HUES48 (cell line): Measurements from ENCODE around the gene PDE4D.

Experiments
- H3K27ac ChIP-seq: one replicate; pipeline ENCODE4 v1.7.0; 2013; ENCODE audit warnings: low read depth, low read length, inconsistent platforms
- H3K27me3 ChIP-seq: 2 replicates; pipeline ENCODE4 v1.6.1; 2013; ENCODE audit warnings: mild to moderate bottlenecking, low read length; ENCODE audit not compliant: control insufficient read depth, insufficient read depth
- H3K36me3 ChIP-seq: 2 replicates; pipeline ENCODE4 v1.6.1; 2013; ENCODE audit warnings: low read length; ENCODE audit not compliant: control insufficient read depth, insufficient read depth
- H3K4me1 ChIP-seq: 2 replicates; pipeline ENCODE4 v1.6.1; 2013; ENCODE audit warnings: mild to moderate bottlenecking, low read length; ENCODE audit not compliant: control insufficient read depth, insufficient read depth
- H3K4me3 ChIP-seq: 2 replicates; pipeline ENCODE4 v1.5.1; 2013; ENCODE audit warnings: mild to moderate bottlenecking, low read depth, low read length
- H3K9ac ChIP-seq: 2 replicates; pipeline ENCODE4 v1.6.1; 2013; ENCODE audit warnings: mild to moderate bottlenecking, low read depth, low read length, moderate library complexity
- H3K9me3 ChIP-seq: 2 replicates; pipeline ENCODE4 v1.6.1; 2013; ENCODE audit warnings: low read length; ENCODE audit not compliant: control insufficient read depth, insufficient read depth

Gene PDE4D

GRCh38 chr5:59654691-59655090 lies 238.8 kb downstream of the PDE4D start:
- H3K27me3 ChIP-seq = no peaks in the 10 kb centered on the region
- H3K4me3 ChIP-seq = no peak overlapping the region
- no peaks in the 10 kb centered on the region for H3K36me3 ChIP-seq
- H3K27ac ChIP-seq = no peak overlapping the region
- H3K4me1 ChIP-seq = no peaks in the 10 kb centered on the region
- H3K9ac ChIP-seq = no peak overlapping the region
- H3K9me3 ChIP-seq = no peaks in the 10 kb centered on the region

DNA sequence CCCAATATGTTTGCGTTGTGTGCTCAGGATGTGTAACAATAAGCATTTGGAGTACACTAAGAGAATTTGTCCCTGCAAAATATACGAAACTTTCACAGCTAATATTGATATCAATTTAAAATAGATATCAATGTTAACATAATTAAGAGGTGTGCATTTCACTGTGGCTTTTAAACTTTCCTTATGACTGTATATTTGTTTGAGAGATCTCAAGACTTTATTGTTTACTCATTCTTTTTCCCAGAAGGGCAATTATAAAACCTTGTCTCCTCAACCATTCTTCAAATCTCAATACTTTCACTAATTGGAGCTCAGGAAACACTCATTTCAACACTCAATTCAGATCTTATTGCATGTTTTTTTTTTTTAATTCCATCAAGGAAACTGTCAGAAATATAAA lies 241.1 kb downstream of the PDE4D start:
- H3K4me3 ChIP-seq = no peak overlapping the region
- no peaks in the 10 kb centered on the region for H3K9me3 ChIP-seq
- H3K4me1 ChIP-seq = peaks cover 6% of the 10 kb centered on the region; the same call in 1 of the 2 replicates
- no peaks in the 10 kb centered on the region for H3K36me3 ChIP-seq
- H3K27me3 ChIP-seq = no peaks in the 10 kb centered on the region
- H3K9ac ChIP-seq = no peak overlapping the region
- no peak overlapping the region for H3K27ac ChIP-seq

GRCh38 chr5:59648949-59649921 lies 244.3 kb downstream of the PDE4D start:
- Histone ChIP-seq H3K4me3 (no peak overlapping the region), H3K27me3 (no peaks in the 10 kb centered on the region), H3K9me3 (no peaks in the 10 kb centered on the region), H3K4me1 (peaks cover 6% of the 10 kb centered on the region; the same call in 1 of the 2 replicates), H3K36me3 (no peaks in the 10 kb centered on the region), H3K27ac (peak overlapping the region; percentile 53), H3K9ac (no peak overlapping the region)

GRCh38 chr5:59648038-59648831 lies 245.3 kb downstream of the PDE4D start:
- Histone ChIP-seq H3K36me3 (no peaks in the 10 kb centered on the region), H3K27ac (no peak overlapping the region), H3K4me1 (peaks cover 6% of the 10 kb centered on the region; the same call in 1 of the 2 replicates), H3K27me3 (no peaks in the 10 kb centered on the region), H3K9me3 (no peaks in the 10 kb centered on the region), H3K4me3 (no peak overlapping the region), H3K9ac (no peak overlapping the region)

DNA sequence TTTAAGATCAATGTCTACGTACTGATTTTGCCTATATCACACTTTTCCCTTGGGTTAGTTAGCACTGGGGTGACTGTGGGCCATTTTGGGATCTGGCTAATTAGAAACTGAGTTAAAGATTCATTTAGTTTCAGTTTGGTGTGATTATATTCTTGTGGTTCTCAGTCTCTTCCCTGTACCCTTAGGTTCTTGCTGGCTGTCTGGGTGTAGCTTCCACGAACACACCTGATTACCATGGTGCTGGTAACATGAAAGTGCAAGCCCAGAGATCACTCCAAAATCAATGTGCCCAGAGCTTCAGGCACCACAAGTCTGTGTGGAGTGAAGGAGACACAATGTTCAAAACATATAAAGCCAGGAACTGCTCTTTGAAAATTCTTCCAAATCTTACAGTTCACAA lies 248.1 kb downstream of the PDE4D start:
- Histone ChIP-seq H3K4me3 (no peak overlapping the region), H3K9me3 (no peaks in the 10 kb centered on the region), H3K4me1 (peaks cover 6% of the 10 kb centered on the region; the same call in 1 of the 2 replicates), H3K36me3 (no peaks in the 10 kb centered on the region), H3K27me3 (no peaks in the 10 kb centered on the region), H3K9ac (no peak overlapping the region), H3K27ac (no peak overlapping the region)

GRCh38 chr5:59640411-59640810 lies 253.1 kb downstream of the PDE4D start:
- Histone ChIP-seq H3K27me3 (no peaks in the 10 kb centered on the region), H3K4me3 (no peak overlapping the region), H3K4me1 (no peaks in the 10 kb centered on the region), H3K36me3 (no peaks in the 10 kb centered on the region), H3K9ac (no peak overlapping the region), H3K27ac (no peak overlapping the region), H3K9me3 (no peaks in the 10 kb centered on the region)

GRCh38 chr5:59637884-59638580 lies 255.5 kb downstream of the PDE4D start:
- no peak overlapping the region for H3K4me3 ChIP-seq
- no peak overlapping the region for H3K9ac ChIP-seq
- no peaks in the 10 kb centered on the region for H3K4me1 ChIP-seq
- no peaks in the 10 kb centered on the region for H3K9me3 ChIP-seq
- H3K27me3 ChIP-seq = no peaks in the 10 kb centered on the region
- no peak overlapping the region for H3K27ac ChIP-seq
- no peaks in the 10 kb centered on the region for H3K36me3 ChIP-seq

DNA sequence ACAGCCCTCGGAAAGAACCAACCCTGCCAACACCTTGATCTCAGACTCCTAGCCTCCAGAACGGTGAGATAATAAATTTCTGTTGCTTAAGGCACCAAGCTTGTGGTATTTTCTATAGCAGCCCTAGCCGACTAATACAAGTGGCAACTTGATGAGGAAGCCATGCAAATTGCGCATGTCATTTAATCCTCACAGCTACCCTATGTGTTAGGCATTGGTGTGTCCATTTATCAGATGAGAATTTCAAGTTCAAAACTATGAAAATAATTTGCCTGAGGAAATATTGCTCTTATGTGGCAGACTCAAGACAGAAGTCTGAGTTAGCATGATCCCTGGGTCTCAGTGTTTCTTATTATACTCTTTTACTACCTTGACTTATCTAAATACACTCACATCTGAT lies 264.0 kb downstream of the PDE4D start:
- Histone ChIP-seq H3K9ac (no peak overlapping the region), H3K4me1 (no peaks in the 10 kb centered on the region), H3K36me3 (no peaks in the 10 kb centered on the region), H3K27me3 (no peaks in the 10 kb centered on the region), H3K27ac (no peak overlapping the region), H3K9me3 (no peaks in the 10 kb centered on the region), H3K4me3 (no peak overlapping the region)

GRCh38 chr5:59628062-59628828 lies 265.3 kb downstream of the PDE4D start:
- H3K27ac ChIP-seq = no peak overlapping the region
- H3K27me3 ChIP-seq = no peaks in the 10 kb centered on the region
- no peaks in the 10 kb centered on the region for H3K9me3 ChIP-seq
- no peak overlapping the region for H3K4me3 ChIP-seq
- no peaks in the 10 kb centered on the region for H3K4me1 ChIP-seq
- H3K9ac ChIP-seq = no peak overlapping the region
- no peaks in the 10 kb centered on the region for H3K36me3 ChIP-seq

GRCh38 chr5:59624898-59625297 lies 268.6 kb downstream of the PDE4D start:
- H3K27ac ChIP-seq = no peak overlapping the region
- H3K4me1 ChIP-seq = peaks cover 5% of the 10 kb centered on the region
- no peaks in the 10 kb centered on the region for H3K9me3 ChIP-seq
- H3K27me3 ChIP-seq = no peaks in the 10 kb centered on the region
- no peaks in the 10 kb centered on the region for H3K36me3 ChIP-seq
- no peak overlapping the region for H3K9ac ChIP-seq
- H3K4me3 ChIP-seq = no peak overlapping the region
